Kidney epithelial cell (primary cell): ENCODE data around the gene ADGRG1. TPM values are rescaled to one million over a fixed set of nuclear protein-coding genes. Genes with fewer than 3 reads are reported as not detected.
"Not testable (repeated sequence)": the region's sequence is repeated elsewhere in the genome, so short reads cannot be mapped to it uniquely, and the experiment has no call there.

Source experiments
- DNase-seq: peaks from one replicate; pipeline ENCODE4 v3.0.0-alpha.2; 2010; ENCODE audit warnings: low read depth
- H3K27me3 ChIP-seq: 2 replicates; pipeline ENCODE4 v1.6.0; 2011; ENCODE audit warnings: low read length; ENCODE audit not compliant: control insufficient read depth, insufficient read depth
- H3K36me3 ChIP-seq: 2 replicates; pipeline ENCODE4 v1.5.1; 2011; ENCODE audit warnings: low read length; ENCODE audit not compliant: control insufficient read depth, insufficient read depth
- H3K4me3 ChIP-seq: 2 replicates; pipeline ENCODE4 v1.5.1; 2011; ENCODE audit warnings: low read depth, mild to moderate bottlenecking, control low read depth, low read length
- CTCF ChIP-seq: IDR thresholded peaks from 2 replicates; pipeline ENCODE4 v1.5.1; 2011; ENCODE audit warnings: mild to moderate bottlenecking, moderate library complexity, low read length, control low read depth, inconsistent platforms; ENCODE audit not compliant: insufficient read depth, poor library complexity, severe bottlenecking
- total RNA-seq: library from RNA; depleted of rRNA; stranded (reverse); fragments of >200 nt; gene quantifications from 2 replicates; pipeline ENCODE4 v1.2.3, GENCODE V29; 2015

Gene ADGRG1
- total RNA-seq, 1 donor from 2014 or later, result 150 TPM

- TF ChIP-seq CTCF, result no peak
- Histone ChIP-seq H3K36me3 (no peaks in the 10 kb centered on the region), H3K4me3 (no peak overlapping the region), H3K27me3 (peaks cover 14% of the 10 kb centered on the region)
- DNase-seq, result no peak
These were observed 81.2 kb downstream of the ADGRG1 start for GRCh38 chr16:57709663-57710062.

GRCh38 chr16:57711346-57711745 lies 82.9 kb downstream of the ADGRG1 start:
- peaks cover 14% of the 10 kb centered on the region for H3K27me3 ChIP-seq
- no peaks in the 10 kb centered on the region for H3K36me3 ChIP-seq
- no peak for DNase-seq
- TF ChIP-seq CTCF, result no peak
- H3K4me3 ChIP-seq, result no peak overlapping the region

GRCh38 chr16:57711993-57712392 lies 83.6 kb downstream of the ADGRG1 start:
- TF ChIP-seq CTCF, result no peak
- DNase-seq, result no peak
- H3K36me3 ChIP-seq, result no peaks in the 10 kb centered on the region
- peaks cover 14% of the 10 kb centered on the region for H3K27me3 ChIP-seq
- no peak overlapping the region for H3K4me3 ChIP-seq

GRCh38 chr16:57712569-57712968 lies 84.1 kb downstream of the ADGRG1 start:
- not testable (repeated sequence) for DNase-seq, H3K4me3 ChIP-seq, H3K36me3 ChIP-seq
- H3K27me3 ChIP-seq, result peaks cover 14% of the 10 kb centered on the region

GRCh38 chr16:57713596-57713995 lies 85.2 kb downstream of the ADGRG1 start:
- DNase-seq, result no peak
- Histone ChIP-seq H3K36me3 (no peaks in the 10 kb centered on the region), H3K4me3 (no peak overlapping the region), H3K27me3 (peaks cover 17% of the 10 kb centered on the region)
- TF ChIP-seq CTCF, result no peak

- Histone ChIP-seq H3K36me3 (no peaks in the 10 kb centered on the region), H3K4me3 (no peak overlapping the region), H3K27me3 (peaks cover 17% of the 10 kb centered on the region)
- TF ChIP-seq CTCF, result no peak
- DNase-seq, result no peak
These were observed 85.6 kb downstream of the ADGRG1 start for GRCh38 chr16:57714047-57714446.

Other genes with a start within 250 kb of the ADGRG1 start
- not detected in 2 replicates for gene CCL17, start 223.9 kb upstream of the ADGRG1 start, total RNA-seq
- gene CIAPIN1, start 181.2 kb upstream of the ADGRG1 start, total RNA-seq, result 80.2 and 80.3 TPM in 2 replicates
- 37.6 and 49.5 TPM in 2 replicates for gene COQ9, start 181.2 kb upstream of the ADGRG1 start, total RNA-seq
- gene POLR2C, start 166.0 kb upstream of the ADGRG1 start, total RNA-seq, result 70.4 and 73.0 TPM in 2 replicates
- 23.1 and 23.2 TPM in 2 replicates for gene DOK4, start 142.1 kb upstream of the ADGRG1 start, total RNA-seq
- 11.4 and 14.0 TPM in 2 replicates for gene CCDC102A, start 92.1 kb upstream of the ADGRG1 start, total RNA-seq
- 1.0 and 2.5 TPM in 2 replicates for gene ADGRG5, start 86.0 kb upstream of the ADGRG1 start, total RNA-seq
- gene ADGRG3, start 39.7 kb downstream of the ADGRG1 start, total RNA-seq, result not detected in 2 replicates
- 0.04 TPM in 1 of 2 replicates, not detected in the other for gene DRC7, start 66.2 kb downstream of the ADGRG1 start, total RNA-seq
- gene KATNB1, start 107.1 kb downstream of the ADGRG1 start, total RNA-seq, result 26.3 and 32.7 TPM in 2 replicates
- 84.9 and 94.7 TPM in 2 replicates for gene KIFC3, start 173.9 kb downstream of the ADGRG1 start, total RNA-seq